ENCODE results near the gene IL6.
"Not testable (repeated sequence)": the region's sequence is repeated elsewhere in the genome, so short reads cannot be mapped to it uniquely, and the experiment has no call there.

GRCh38 chr7:22707026-22707691 lies 19.8 kb upstream of the IL6 start:
- TF ChIP-seq, protein P1, sequence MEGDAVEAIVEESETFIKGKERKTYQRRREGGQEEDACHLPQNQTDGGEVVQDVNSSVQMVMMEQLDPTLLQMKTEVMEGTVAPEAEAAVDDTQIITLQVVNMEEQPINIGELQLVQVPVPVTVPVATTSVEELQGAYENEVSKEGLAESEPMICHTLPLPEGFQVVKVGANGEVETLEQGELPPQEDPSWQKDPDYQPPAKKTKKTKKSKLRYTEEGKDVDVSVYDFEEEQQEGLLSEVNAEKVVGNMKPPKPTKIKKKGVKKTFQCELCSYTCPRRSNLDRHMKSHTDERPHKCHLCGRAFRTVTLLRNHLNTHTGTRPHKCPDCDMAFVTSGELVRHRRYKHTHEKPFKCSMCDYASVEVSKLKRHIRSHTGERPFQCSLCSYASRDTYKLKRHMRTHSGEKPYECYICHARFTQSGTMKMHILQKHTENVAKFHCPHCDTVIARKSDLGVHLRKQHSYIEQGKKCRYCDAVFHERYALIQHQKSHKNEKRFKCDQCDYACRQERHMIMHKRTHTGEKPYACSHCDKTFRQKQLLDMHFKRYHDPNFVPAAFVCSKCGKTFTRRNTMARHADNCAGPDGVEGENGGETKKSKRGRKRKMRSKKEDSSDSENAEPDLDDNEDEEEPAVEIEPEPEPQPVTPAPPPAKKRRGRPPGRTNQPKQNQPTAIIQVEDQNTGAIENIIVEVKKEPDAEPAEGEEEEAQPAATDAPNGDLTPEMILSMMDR (IDR thresholded peaks at IDR 0.05; ENCODE audit: insufficient read depth, low read length) = not testable (repeated sequence)
- not testable (repeated sequence) for TF ChIP-seq POLR2AphosphoS5 (IDR thresholded peaks at IDR 0.05; ENCODE audit: low read depth)
